AG08395 (cell line): Measurements from ENCODE around the gene GRAMD2B.

ENCODE experiments used
- DNase-seq: peaks from one replicate; pipeline ENCODE4 v3.0.0; 2012; ENCODE audit warnings: mixed read lengths, low spot score

GRAMD2B gene

DNA sequence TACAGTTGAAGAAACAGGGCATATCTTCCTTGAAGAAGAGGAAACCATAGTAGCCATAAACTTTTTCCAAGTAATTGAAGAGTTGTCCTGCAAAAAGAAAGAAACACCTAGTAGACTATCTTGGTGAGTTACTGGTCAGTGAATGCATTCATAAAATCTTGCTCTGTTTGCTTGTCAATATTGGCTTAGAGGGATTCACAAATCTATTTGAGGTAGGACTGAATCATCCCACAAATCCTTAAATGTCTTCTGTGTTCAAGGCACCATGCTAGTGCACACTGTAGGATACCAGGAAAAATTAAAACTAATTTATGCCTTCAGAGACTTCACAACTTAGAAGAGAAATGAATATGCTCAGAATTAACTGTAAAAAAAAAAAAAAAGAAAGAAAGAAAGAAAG is 57.6 kb downstream of the GRAMD2B start:
- no peak for DNase-seq

GRCh38 chr5:126481243-126481642 is 58.0 kb downstream of the GRAMD2B start:
- no peak for DNase-seq

DNA sequence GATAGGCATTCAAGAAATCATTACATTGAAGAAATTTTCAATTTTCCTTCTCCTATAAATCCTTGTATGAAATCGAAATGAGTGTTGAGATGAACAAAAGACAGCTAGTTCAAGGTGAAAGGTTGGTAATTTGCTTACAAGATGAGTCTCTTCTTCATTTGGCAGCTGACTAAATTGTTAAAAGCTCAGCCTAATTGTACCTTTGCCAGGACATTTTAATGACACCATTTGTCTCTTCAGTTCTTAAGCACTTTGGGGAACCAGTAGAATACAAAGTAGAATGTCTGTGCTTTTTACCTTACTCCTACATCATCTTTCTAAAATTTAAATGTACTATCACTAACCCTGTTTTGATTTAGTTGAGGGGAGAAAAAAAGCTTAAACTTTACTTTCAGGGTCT is 59.4 kb downstream of the GRAMD2B start:
- DNase-seq = no peak

DNA sequence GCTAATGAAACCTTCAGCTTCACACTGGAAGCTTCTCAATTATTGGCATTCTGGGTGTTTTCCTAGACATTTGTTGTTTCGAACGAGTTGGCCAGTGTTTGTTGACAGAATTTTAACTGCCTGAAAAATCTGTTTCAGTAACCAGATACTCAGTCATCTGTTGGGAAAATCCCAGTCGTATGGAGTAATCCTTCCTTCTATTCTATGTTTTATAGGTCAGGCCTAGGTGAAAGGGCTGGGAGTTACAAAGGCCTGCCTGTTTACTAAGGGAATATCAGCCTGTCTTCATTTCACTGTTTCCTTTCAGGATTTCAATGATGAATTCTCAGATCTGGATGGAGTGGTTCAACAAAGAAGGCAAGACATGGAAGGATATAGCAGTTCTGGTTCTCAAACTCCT is 59.9 kb downstream of the GRAMD2B start:
- DNase-seq = no peak

GRCh38 chr5:126484253-126484652 is 61.0 kb downstream of the GRAMD2B start:
- no peak for DNase-seq

DNA sequence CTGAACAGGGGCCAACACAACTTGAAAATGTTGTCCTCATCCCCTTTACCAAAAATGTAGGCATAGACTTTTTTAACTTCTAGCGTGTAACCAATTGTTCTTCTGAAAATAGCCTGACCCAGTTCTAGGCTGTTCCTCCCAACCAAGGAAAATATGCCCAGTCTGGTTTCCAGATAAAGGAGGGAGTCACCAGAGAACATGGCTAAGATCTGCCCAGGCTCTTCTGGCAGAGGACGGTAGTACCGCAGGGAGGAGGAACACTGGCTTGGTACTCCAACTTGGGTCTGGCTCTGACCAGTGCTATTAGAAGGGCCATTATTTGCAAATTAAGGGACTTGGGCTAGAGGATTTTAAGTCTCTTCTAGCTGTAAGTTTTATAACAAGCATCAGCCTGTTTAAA is 63.1 kb downstream of the GRAMD2B start:
- no peak for DNase-seq

DNA sequence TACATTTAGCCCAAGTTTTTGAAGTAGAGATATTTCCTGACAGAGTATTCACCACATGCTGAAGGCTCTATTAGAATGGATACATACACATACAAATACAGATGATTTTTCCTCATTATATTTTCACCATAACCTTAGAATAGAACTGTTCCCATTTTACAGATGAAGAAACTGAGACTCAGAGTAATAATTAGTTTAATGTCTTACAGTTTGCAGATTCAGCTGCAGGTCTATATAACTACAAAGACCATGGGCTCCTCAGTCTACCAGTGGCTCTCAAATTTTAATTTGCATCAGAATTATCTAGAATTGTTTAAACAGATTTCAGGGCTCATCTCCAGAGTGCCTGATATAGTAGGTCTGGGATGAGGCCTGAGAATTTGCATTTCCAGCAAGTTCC is 64.4 kb downstream of the GRAMD2B start:
- DNase-seq = no peak

GRCh38 chr5:126488443-126489065 is 65.3 kb downstream of the GRAMD2B start:
- no peak for DNase-seq

- DNase-seq = peak; percentile 50
Observed at GRCh38 chr5:126490167-126490940, 67.1 kb downstream of the GRAMD2B start.

- no peak for DNase-seq
Observed at GRCh38 chr5:126492939-126493338, 69.7 kb downstream of the GRAMD2B start.

DNA sequence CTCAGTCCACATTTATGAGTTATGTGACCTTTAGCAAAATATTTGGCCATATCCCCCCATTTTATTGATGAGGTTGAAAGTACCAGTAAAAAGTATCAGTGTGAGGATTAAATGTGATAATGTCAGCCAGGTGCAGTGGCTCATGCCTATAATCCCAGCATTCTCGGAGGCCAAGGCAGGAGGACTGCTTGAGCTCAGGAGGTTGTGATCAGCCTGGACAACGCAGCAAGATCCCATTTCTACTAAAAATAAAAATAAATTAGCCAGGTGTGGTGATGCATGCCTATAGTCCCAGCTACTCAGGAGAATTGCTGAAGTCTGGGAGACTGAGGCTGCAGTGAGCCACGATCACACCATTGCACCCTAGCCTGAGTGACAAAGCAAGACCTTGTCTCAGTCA is 71.2 kb downstream of the GRAMD2B start:
- DNase-seq = no peak

DNA sequence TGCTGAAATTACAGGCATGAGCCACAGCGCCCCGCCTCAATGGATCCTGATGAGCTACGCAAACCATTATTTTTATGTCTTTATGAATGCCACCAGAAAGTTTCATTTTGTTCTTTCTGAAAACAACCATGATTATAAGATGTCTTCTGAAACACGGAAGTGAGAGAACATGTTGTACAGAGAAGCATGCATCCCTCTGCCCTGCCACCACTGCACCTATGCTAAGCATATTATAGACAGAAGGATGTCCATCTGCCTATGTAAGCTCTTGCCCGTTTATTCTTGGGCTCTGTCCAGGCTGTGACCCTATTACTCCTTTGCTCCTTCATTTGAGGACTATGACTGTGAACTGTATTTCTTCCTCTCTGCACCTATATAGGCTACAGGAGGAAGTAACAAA is 74.3 kb downstream of the GRAMD2B start:
- no peak for DNase-seq

- no peak for DNase-seq
Observed at GRCh38 chr5:126499278-126499677, 76.1 kb downstream of the GRAMD2B start.

DNA sequence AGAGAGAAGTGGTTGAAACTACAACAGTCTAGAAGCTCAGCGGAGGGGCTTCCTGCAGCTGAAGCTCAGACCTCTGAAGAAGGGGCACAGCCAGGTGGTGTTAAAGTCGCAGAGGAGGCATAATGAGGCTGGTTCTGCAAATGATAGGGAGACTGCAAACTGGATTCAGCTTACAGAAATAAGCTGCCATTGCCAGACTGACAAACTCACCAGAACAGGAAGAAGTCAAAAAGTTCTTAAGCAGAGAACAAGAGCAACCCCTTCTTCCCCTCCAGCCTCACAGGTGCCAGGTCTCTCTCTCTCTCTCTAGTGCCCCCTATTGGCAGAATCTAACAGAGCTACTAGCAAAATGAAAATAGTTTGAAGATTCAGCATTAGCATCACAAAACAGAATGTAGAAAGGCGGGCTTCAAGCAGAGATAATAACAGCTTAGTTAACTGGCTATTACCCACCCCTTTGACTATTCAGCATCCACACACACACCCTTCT is 76.7 kb downstream of the GRAMD2B start:
- no peak for DNase-seq

DNA sequence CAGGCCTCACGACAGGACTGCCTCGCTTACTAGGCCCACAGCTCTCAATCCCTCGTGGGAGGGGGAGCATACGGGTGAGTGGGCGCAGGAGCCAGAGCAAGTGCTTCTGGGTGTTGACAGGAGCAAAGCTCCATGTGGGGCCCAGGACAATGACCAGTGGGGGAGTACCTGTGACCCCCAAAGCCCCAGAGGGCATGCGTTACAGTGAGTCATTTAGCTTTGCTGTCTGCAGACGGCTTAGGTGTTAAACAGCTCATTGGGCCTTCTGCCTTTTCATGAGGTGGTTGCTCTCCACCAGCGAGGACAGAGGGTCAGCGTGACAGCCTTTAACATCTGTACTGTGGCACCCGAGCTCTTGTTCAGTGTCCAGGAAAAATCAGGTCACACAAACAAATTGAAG is 78.2 kb downstream of the GRAMD2B start:
- no peak for DNase-seq

DNA sequence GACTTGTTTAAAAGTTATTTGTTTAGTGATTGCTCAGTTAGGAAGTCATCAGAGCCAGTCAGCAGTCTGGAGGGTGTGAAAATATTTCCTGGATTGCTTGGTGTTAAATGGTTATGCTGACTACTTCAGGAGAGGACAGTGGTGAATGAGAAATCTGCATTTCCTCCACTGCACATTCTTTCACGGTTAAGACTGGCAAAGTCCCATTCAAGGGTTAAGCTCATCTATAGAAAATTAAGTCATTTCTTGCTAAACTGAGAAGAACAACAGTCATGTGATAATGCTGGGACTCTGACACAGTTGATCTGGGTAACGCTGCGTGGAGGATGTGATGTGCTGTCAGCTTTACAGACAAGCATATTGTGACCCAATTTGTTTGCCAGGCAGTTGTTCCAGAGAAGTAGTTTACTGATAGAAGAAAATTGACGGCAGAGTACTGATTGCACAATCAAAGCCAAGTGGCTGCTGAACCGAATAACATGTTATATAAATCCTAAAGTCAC is 80.4 kb downstream of the GRAMD2B start:
- DNase-seq = peak; percentile 17

GRCh38 chr5:126506079-126506478 is 82.9 kb downstream of the GRAMD2B start:
- no peak for DNase-seq

DNA sequence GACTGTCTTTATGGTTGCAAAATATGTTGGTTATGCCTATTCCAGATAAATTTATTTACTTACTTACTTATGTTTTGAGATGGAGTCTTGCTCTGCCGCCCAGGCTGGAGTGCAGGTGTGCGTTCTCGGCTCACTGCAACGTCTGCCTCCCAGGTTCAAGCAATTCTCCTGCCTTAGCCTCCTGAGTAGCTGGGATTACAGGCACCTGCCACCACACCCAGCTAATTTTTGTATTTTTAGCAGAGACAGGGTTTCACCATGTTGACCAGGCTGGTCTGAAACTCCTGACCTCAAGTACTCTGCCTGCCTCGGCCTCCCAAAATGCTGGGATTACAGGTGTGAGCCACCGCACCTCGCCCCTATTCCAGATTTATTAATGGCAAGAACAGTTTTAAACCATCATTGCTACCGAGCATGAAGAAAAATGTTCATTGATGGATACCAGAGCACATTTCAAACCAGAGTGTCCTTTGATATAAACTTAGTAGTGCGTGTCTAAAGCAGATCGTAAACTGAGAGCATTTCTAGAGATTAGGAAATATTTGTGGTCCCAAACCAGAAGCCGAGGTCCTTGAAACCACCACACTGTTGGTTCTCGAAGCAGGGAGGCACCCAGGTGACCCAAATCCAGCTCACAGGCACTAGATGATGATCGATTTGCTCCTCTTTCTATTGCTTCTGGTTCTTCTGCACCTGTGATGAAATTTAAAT is 85.2 kb downstream of the GRAMD2B start:
- DNase-seq = no peak

GRCh38 chr5:126508962-126509279 is 85.7 kb downstream of the GRAMD2B start:
- DNase-seq = no peak

GRCh38 chr5:126509339-126509738 is 86.1 kb downstream of the GRAMD2B start:
- DNase-seq = no peak

- no peak for DNase-seq
Observed at GRCh38 chr5:126511961-126512360, 88.8 kb downstream of the GRAMD2B start.

GRCh38 chr5:126512451-126512850 is 89.2 kb downstream of the GRAMD2B start:
- no peak for DNase-seq

DNA sequence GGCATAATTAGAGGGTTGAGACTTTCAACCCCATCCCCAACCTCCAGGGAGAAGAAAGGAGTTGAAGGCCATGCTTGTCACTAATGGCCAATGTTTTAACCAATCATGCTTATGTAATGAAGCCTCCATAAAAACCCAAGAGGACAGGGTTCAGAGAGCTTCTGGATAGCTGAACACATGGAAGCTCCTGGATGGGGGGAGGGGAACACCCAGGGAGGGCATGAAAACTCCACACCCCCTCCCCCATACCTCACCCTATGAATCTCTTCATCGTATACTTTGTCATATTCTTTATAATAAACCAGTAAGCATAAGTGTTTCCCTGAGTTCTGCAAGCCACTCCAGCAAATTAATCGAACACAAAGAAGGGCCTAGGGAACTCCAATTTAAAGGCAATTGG is 90.1 kb downstream of the GRAMD2B start:
- no peak for DNase-seq
